WTC11 (cell line): ENCODE measurements around the gene KLHL8. TPM values are rescaled to one million over a fixed set of nuclear protein-coding genes. Genes with fewer than 3 reads are reported as not detected.

Experiments used
- ATAC-seq: fragments of 200-7000 bp; cut with Tn5 transposase; 2 replicates; pipeline ENCODE4 v1.10.0; 2021; ENCODE audit warnings: mild to moderate bottlenecking, moderate library complexity
- CTCF ChIA-PET: fragments of 300-600 bp; sonication (Branson Sonifier 250); formaldehyde crosslinking; loops from one replicate; lab custom pipeline; 2021; ENCODE audit warnings: antibody characterized with exemption; lab: Charles Lee
- POLR2A ChIA-PET: fragments of 350-600 bp; sonication (Branson Sonifier 250); formaldehyde crosslinking; loops from one replicate; lab custom pipeline; 2021; ENCODE audit warnings: antibody characterized with exemption; lab: Charles Lee
- DNase-seq: peaks from one replicate; pipeline ENCODE4 v3.0.0; 2021; ENCODE audit warnings: low spot score
- H3K27ac Mint-ChIP-seq: 2 replicates; pipeline ENCODE4 v1.8.0; 2021; ENCODE audit warnings: mixed read lengths
- H3K27me3 Mint-ChIP-seq: 2 replicates; pipeline ENCODE4 v1.8.0; 2021; ENCODE audit warnings: low read depth, mild to moderate bottlenecking, moderate library complexity, mixed read lengths
- H3K36me3 Mint-ChIP-seq: 2 replicates; pipeline ENCODE4 v1.8.0; 2021; ENCODE audit warnings: mixed read lengths
- H3K4me1 Mint-ChIP-seq: 2 replicates; pipeline ENCODE4 v1.8.0; 2022; ENCODE audit warnings: mixed read lengths
- H3K4me3 Mint-ChIP-seq: 2 replicates; pipeline ENCODE4 v1.8.0; 2021; ENCODE audit warnings: mild to moderate bottlenecking, moderate library complexity, mixed read lengths
- H3K9me3 Mint-ChIP-seq: 2 replicates; pipeline ENCODE4 v1.8.0; 2021; ENCODE audit warnings: mixed read lengths
- ARID4B ChIP-seq: sonication (generic); formaldehyde crosslinking; IDR thresholded peaks from 2 replicates; pipeline ENCODE4 v1.8.0; 2023; ENCODE audit warnings: missing genetic modification reagents, mild to moderate bottlenecking, borderline replicate concordance
- ATF2 ChIP-seq: sonication (generic); formaldehyde crosslinking; IDR thresholded peaks from 2 replicates; pipeline ENCODE4 v1.8.1; 2022; ENCODE audit warnings: low read depth, missing genetic modification reagents, borderline replicate concordance
- ATF3 ChIP-seq: sonication (generic); formaldehyde crosslinking; conservative IDR thresholded peaks from 2 replicates; pipeline ENCODE4 v1.8.1; 2022; ENCODE audit warnings: mild to moderate bottlenecking, missing genetic modification reagents
- CDX4 ChIP-seq: fragments of 250-450 bp; sonication (Bioruptor Pico); IDR thresholded peaks from 2 replicates; pipeline ENCODE4 v1.9.0; 2021; ENCODE audit warnings: moderate library complexity, mild to moderate bottlenecking, inconsistent platforms, borderline replicate concordance
- E2F4 ChIP-seq: sonication (generic); formaldehyde crosslinking; IDR thresholded peaks from 2 replicates; pipeline ENCODE4 v1.8.1; 2022; ENCODE audit warnings: low read depth, mild to moderate bottlenecking, moderate library complexity, missing genetic modification reagents, borderline replicate concordance
- E2F5 ChIP-seq: sonication (generic); formaldehyde crosslinking; IDR thresholded peaks from 2 replicates; pipeline ENCODE4 v1.8.1; 2022; ENCODE audit warnings: mild to moderate bottlenecking, moderate library complexity, missing genetic modification reagents
- ELF4 ChIP-seq: sonication (generic); formaldehyde crosslinking; IDR thresholded peaks from 2 replicates; pipeline ENCODE4 v1.8.1; 2022; ENCODE audit warnings: low read depth, mild to moderate bottlenecking, moderate library complexity, missing genetic modification reagents
- FOXK1 ChIP-seq: sonication (generic); formaldehyde crosslinking; IDR thresholded peaks from 2 replicates; pipeline ENCODE4 v1.8.0; 2022; ENCODE audit warnings: mild to moderate bottlenecking, moderate library complexity, missing genetic modification reagents
- FOXP1 ChIP-seq: sonication (generic); formaldehyde crosslinking; IDR thresholded peaks from 2 replicates; pipeline ENCODE4 v1.8.0; 2022; ENCODE audit warnings: missing genetic modification reagents, mild to moderate bottlenecking, moderate library complexity, borderline replicate concordance
- HMGA2 ChIP-seq: fragments of 250-450 bp; sonication (Bioruptor Pico); IDR thresholded peaks from 2 replicates; pipeline ENCODE4 v1.4.0; 2021; ENCODE audit warnings: mild to moderate bottlenecking, moderate library complexity
- IRF2 ChIP-seq: sonication (generic); formaldehyde crosslinking; IDR thresholded peaks from 2 replicates; pipeline ENCODE4 v1.8.0; 2022; ENCODE audit warnings: low read depth, missing genetic modification reagents, borderline replicate concordance
- KAT7 ChIP-seq: sonication (generic); formaldehyde crosslinking; IDR thresholded peaks from 2 replicates; pipeline ENCODE4 v1.8.1; 2023; ENCODE audit warnings: missing genetic modification reagents, mild to moderate bottlenecking, borderline replicate concordance
- NFYB ChIP-seq: sonication (generic); formaldehyde crosslinking; conservative IDR thresholded peaks from 2 replicates; pipeline ENCODE4 v1.8.0; 2022; ENCODE audit warnings: low read depth, missing genetic modification reagents
- NR2C2 ChIP-seq: sonication (generic); formaldehyde crosslinking; IDR thresholded peaks from 2 replicates; pipeline ENCODE4 v1.8.0; 2022; ENCODE audit warnings: mild to moderate bottlenecking, missing genetic modification reagents
- RORB ChIP-seq: fragments of 250-450 bp; sonication (Bioruptor Pico); IDR thresholded peaks from 2 replicates; pipeline ENCODE4 v1.9.0; 2021; ENCODE audit warnings: mild to moderate bottlenecking
- TCF7 ChIP-seq: sonication (generic); formaldehyde crosslinking; IDR thresholded peaks from 2 replicates; pipeline ENCODE4 v1.8.0; 2022; ENCODE audit warnings: mild to moderate bottlenecking, low read depth, missing genetic modification reagents, moderate library complexity
- TEAD1 ChIP-seq: sonication (generic); formaldehyde crosslinking; IDR thresholded peaks from 2 replicates; pipeline ENCODE4 v1.8.0; 2022; ENCODE audit warnings: mild to moderate bottlenecking, missing genetic modification reagents
- TEAD4 ChIP-seq: sonication (generic); formaldehyde crosslinking; IDR thresholded peaks from 2 replicates; pipeline ENCODE4 v1.8.0; 2022; ENCODE audit warnings: mild to moderate bottlenecking, missing genetic modification reagents
- USF1 ChIP-seq: sonication (generic); formaldehyde crosslinking; IDR thresholded peaks from 2 replicates; pipeline ENCODE4 v1.8.0; 2022; ENCODE audit warnings: mild to moderate bottlenecking, missing genetic modification reagents
- ZBTB43 ChIP-seq: sonication (generic); formaldehyde crosslinking; IDR thresholded peaks from 2 replicates; pipeline ENCODE4 v1.8.1; 2023; ENCODE audit warnings: mild to moderate bottlenecking, missing genetic modification reagents
- ZMAT4 ChIP-seq: fragments of 250-450 bp; sonication (Bioruptor Pico); IDR thresholded peaks from 2 replicates; pipeline ENCODE4 v1.9.0; 2021; ENCODE audit warnings: mild to moderate bottlenecking
- ZNF232 ChIP-seq: sonication (generic); formaldehyde crosslinking; IDR thresholded peaks from 2 replicates; pipeline ENCODE4 v1.8.0; 2022; ENCODE audit warnings: mild to moderate bottlenecking, missing genetic modification reagents
- ZNF423 ChIP-seq: fragments of 250-450 bp; sonication (Bioruptor Pico); IDR thresholded peaks from 2 replicates; pipeline ENCODE4 v2.1.2; 2022; ENCODE audit warnings: mild to moderate bottlenecking, moderate library complexity
- total RNA-seq: library from RNA; stranded (reverse); gene quantifications from 3 replicates; pipeline ENCODE4 v1.2.3, GENCODE V29; 2021

KLHL8 gene
- total RNA-seq, 1 experiment from 2014 or later, result 7.3 TPM

- Mint-ChIP-seq H3K36me3 (peaks cover 84% of the 10 kb centered on the region), H3K4me1 (no peaks in the 10 kb centered on the region), H3K27me3 (no peaks in the 10 kb centered on the region; the same call in 1 of the 2 replicates), H3K27ac (no peak overlapping the region), H3K4me3 (no peak overlapping the region), H3K9me3 (no peaks in the 10 kb centered on the region)
- no peak for ATAC-seq
- CTCF ChIA-PET, result no interaction called here
- no peak for DNase-seq
- TF ChIP-seq USF1 (no peak), ATF3 (no peak), TEAD4 (no peak), FOXK1 (CRISPR knock-in tag) (no peak), ZBTB43 (CRISPR knock-in tag) (no peak), ATF2 (no peak), NR2C2 (no peak), NFYB (CRISPR knock-in tag) (no peak), TEAD1 (CRISPR knock-in tag) (no peak), RORB (CRISPR knock-in tag) (no peak)
- POLR2A ChIA-PET, result no interaction called here
Observed at GRCh38 chr4:87132035-87132434, 88.4 kb downstream of the KLHL8 start.

- Mint-ChIP-seq H3K36me3 (peaks cover 84% of the 10 kb centered on the region), H3K4me1 (no peaks in the 10 kb centered on the region), H3K4me3 (no peak overlapping the region), H3K27ac (peak overlapping the region; percentile 92), H3K9me3 (no peaks in the 10 kb centered on the region), H3K27me3 (no peaks in the 10 kb centered on the region; the same call in 1 of the 2 replicates)
- POLR2A ChIA-PET, result no interaction called here
- DNase-seq (no peak), ATAC-seq (no peak)
- CTCF ChIA-PET, result no interaction called here
- no peak for TF ChIP-seq TCF7 (CRISPR knock-in tag)
- no peak for TF ChIP-seq KAT7 (CRISPR knock-in tag)
- no peak for TF ChIP-seq ZNF423
- no peak for TF ChIP-seq ZNF232 (CRISPR knock-in tag)
- no peak for TF ChIP-seq ELF4 (CRISPR knock-in tag)
- no peak for TF ChIP-seq RORB (CRISPR knock-in tag)
- TF ChIP-seq FOXP1 (CRISPR knock-in tag), result no peak
- no peak for TF ChIP-seq HMGA2 (CRISPR knock-in tag)
- no peak for TF ChIP-seq E2F4 (CRISPR knock-in tag)
- no peak for TF ChIP-seq ARID4B (CRISPR knock-in tag)
- no peak for TF ChIP-seq IRF2 (CRISPR knock-in tag)
- no peak for TF ChIP-seq ZMAT4 (CRISPR knock-in tag)
- no peak for TF ChIP-seq E2F5
- no peak for TF ChIP-seq CDX4 (CRISPR knock-in tag)
Observed at GRCh38 chr4:87130985-87131703, 89.3 kb downstream of the KLHL8 start.
